Measurements from ENCODE around the gene NEDD8.

DNA sequence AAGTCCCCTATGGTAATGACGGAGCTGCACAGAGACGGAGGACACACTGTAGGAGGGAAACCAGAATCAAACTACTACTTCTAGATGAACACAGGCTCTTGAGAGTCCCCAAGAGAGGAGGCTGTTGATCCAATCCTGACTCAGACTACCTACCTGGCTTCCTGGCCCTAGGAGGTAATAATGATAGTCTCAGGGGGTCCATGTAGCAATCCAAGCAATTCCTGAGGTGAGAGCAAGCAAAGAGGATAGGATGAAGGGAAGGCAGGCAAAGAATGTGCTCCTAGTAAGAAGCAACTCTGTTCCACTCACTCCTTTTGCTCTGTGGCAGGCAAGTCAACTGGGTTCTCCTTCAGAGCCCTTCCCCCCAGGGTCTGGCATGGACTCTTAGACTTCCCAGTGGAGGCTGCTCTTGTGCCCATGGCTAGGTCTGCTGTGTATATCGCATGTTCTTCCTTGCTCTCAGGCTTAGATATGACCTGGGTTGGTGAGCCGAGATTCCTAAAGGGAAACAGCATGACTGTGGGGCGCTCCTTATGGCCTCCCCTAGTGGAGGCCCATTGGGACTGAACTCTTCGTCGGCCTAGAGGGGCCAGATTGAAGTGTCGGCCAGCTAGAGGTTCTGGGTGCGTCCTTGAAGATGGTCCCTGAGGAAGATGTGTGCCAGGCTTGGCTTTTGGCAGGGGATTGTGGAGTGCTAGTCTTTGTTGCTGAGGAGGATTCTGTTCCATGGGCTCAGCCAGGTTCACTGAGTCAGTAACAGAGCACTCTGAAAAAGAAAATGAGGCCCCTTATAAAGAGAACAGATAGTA is 8.1 kb upstream of the NEDD8 start:
- no peak for TF ChIP-seq CTCF (IDR thresholded peaks at IDR 0.05)
- TF ChIP-seq EP300 (IDR thresholded peaks at IDR 0.05; ENCODE audit: low read depth): no peak

Data from transverse colon (tissue), 3 donors.